ENCODE measurements around the gene SNX30.
A peak's percentile ranks its signal among the peaks of the same experiment; 100 is the strongest.

SNX30 gene

DNA sequence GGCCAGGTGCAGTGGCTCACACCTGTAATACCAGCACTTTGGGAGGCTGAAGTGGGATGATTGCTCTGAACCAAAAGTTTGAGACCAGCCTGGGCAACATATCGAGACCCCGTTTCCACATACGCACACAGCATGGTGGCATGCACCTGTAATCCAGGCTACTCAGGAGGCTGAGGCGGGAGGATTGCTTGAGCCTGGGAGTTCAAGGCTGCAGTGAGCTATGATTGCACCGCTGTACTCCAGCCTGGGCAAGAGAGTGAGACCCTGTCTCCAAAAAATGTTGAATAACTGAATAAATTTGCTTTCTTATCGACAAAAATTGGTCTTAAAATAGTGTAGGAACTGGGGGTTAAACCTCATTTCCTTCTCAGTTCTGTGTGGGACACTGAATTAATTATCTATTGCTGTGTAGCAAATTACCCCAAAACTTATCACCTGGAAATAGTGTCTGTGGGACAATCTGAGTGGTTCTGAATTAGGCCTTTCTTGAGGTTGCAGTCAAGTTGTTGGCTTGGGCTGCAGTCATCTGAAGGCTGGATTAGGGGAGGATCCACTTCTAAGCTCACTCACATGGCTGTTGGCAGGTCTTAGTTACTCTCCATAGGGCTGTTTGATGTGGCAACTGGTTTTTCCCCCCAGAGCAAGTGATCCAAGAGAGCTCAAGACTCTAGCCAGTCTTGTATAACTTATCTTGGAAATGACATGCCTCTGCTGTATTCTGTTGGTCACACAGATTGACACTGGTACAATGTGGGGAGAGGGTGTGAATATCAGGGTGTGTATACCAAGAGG is 2.0 kb downstream of the SNX30 start:
- DNase-seq = no peak

DNA sequence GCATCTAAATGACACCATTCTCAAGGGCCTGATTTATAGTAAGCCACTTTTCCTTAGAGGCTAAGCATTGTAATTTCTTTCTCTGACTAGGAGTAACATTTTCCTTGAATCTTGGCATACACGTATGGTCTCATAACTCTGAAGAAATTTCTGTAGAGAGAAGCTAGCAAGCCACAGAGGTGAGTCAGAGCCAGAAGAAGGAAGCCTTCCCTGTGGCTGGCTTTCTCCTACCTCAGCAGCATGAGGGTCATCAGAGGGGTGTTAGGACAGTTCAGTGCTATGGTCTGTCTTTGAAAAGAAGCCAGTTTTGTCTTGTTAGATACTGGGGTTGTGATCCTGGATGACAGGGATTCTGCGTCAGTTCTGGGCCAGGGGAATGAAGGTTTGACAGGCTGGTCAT is 3.2 kb downstream of the SNX30 start:
- no peak for DNase-seq

DNA sequence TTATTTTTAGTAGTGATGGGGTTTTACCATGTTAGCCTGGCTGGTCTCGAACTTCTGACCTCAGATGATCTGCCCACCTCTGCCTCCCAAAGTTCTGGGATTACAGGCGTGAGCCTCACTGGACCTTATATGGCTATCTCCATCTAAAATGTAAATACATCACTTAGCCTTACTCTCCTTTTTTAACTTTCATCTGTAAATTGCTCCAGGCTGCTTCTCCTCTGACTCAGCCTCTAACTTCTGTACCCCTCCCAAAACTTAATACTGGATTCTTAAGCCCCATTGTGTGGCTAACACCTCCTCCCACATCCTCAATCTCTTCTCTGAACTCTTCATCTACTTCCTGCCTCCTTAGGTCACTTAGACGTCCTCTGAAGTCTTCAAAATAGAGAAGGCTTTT is 4.0 kb downstream of the SNX30 start:
- no peak for DNase-seq

DNA sequence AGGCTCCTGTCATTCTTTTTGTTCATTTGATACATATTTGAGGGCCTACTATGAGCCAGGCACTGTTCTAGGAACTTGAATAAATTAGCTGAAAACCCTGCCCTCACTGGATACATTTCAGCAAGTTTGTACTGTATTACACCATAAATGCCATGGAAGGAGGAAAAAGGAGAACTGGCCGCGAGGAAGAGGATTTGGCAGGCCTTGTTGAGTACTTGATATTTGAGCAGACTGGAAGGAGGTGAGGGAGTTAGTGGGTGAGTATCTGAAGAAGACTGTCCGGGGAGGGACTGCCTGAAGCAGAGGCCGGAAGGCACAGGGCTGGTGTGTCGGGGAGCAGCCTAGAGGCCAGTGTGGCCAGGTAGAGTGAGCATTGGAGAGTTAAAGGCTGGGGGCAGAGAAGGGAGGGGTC is 4.5 kb downstream of the SNX30 start:
- DNase-seq = no peak

DNA sequence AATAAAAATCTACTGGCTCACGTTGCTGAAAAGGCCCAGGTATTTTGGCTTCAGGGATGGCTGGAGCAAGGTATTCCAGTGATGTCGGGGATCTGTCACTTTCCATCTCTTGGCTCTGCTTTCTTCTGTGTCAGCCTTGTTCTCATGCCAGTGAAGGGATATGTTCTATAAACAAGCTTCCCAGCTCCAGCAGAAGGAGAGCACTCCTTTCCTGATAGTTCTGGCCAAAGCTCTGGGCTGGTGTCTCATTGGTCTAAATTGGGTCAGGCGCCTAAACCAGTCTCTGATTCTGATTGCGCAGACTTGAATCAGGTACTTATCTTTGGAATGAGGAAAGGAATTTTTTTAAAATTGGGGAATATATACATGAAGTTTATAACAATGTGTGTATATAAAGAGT is 5.1 kb downstream of the SNX30 start:
- DNase-seq = no peak

DNA sequence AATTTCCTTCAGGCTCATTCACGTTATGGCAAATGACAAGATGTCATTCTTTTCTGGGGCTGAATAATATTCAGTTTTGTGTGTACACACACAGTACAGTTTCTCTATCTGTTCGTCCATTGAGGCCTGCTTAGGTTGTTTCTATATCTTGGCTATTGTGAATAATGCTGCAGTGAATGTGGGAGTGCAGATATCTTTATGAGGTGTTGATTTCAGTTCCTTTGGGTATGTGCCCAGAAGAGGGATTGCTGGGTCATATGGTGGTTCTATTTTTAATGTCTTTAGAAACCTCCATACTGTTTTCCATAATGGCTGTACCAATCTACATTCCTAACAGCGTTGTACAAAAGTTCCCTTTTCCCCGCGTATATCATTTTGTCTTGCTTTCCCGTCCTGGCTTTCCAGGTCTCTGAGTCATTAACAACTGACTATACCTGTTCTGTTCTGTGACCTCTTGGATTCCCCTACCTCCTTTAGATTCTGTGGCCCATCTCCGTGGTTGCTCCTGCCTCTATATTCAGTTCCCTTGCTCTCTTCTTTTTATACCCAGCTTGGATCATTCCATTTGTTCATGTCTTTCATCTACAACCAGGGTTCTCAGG is 6.8 kb downstream of the SNX30 start:
- DNase-seq = no peak

DNA sequence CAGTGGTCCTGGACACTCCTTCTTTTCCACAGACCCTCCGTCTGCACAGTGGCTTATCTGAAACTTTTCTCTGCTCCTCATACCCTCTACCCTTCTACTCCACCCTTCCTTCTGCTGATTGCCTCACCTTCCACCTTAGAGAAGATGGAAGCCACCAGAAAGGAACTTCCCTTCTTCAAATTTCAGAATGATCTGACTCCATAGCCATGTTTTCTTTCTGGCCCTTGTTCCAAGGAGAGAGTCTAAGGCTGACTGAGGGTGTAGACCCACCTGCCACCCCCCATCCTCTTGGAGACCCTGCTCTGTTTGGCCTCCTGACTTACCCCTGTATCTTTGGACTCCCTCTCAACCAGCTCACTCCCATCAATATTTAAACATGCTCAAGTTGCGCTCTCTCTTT is 7.4 kb downstream of the SNX30 start:
- no peak for DNase-seq

DNA sequence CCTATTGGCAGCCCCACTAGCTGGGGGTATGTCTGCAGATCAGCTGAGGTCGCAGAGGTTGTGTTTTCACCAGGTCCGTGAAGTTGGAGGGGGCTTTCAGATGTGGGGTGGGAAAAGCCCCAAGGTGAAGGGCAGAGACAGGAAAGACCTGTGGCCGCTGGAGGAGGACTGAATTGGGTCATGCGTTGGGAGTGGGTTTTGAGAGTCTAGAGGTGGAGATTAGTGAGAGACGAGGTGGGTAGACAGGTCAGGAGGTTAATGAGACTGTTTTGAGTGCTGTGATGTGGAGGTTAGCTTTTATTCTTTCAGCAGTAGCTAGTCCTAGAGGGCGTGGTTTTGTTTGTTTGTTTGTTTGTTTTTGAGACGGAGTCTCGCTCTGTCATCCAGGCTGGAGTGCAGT is 10.3 kb downstream of the SNX30 start:
- DNase-seq = no peak

DNA sequence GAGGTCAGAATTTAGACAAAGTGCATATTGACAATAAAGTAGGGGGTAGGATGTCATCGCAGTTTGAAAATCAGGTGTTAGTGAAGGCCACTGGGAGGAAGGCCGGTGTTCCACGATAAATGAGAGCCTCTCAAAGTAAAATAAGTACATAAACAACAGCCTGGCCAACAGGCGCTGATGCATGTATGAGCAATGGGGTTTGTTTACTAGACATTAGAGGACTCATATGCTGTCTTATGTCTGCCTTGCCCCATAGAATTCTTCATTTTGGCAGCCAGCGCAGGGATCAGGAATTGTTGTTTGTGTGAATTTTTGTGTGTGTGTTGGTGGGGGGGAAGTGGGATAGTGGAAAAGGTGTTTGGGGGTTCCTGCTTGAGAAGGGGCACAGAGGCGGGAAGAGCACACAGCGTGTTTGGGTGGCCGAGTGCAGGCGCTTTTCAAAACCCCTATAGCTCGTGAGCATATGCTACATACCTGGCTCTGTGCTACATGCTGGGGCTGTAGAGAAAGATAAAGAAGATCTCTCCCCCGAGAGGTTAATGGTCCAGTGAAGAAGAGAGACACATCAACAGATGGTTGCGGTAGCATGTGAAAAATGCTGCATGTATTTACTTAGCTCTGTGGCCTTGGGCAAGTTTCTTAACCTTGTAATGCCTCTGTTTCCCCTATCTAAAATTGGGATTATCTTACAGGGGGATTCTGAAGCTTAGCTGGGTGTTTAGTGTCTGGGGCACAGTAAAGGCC is 11.5 kb downstream of the SNX30 start:
- peak; percentile 41 for DNase-seq

DNA sequence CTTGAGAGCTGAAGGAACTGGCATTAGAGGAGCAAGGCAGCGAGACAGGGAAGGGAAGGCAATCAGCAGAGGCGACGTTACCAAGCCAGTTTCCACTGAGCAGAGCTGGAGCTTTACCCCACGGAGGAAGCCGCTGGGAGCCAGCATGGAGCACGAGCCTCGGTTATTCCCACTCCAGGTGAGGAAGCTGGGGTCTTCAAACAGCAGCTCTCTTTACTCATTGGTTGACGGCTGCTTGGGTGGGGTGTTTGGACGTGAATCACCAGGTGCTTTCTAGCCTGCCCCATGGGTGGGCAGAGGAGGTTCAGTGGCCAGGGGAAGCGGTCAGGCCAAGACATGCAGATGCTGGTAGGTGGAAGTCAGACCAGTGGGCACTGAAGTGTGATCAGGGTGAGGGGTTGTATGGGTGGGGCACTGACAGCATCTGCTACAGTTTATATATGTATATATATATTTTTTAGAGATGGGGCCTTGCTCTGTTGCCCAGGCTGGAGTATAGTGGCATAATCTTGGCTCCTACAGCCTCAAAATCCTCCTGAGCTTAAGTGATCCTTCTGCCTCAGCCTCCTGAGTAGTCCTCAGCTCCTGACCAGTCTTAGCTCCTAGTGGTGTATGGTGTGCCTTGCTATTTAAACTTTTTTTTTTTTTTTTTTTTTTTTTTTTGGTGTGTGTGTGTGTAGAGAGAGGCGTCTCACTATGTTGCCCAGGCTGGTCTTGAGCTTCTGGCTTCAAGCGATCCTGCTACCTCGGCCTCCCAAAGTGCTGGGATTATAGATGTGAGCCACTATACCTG is 12.4 kb downstream of the SNX30 start:
- DNase-seq = no peak

DNA sequence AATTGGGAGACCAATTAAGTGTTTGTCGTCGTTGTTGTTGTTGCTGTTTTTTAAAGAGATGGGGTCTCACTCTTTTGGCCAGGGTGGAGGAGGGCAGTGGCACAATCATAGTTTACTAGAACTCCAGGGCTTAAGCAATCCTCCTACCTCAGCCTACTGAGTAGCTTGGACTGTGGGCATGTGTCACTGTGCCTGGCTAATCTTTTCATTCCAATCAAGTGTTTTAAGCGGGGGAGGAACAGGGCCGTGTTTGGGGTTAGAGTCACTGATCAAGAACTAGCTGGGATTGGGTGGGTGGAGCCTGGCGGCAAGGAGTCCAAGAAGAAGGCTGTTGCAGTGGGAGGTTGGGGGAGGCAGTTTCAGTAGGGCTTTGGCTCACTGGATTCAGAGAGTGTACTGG is 13.8 kb downstream of the SNX30 start:
- peak; percentile 56 for DNase-seq

DNA sequence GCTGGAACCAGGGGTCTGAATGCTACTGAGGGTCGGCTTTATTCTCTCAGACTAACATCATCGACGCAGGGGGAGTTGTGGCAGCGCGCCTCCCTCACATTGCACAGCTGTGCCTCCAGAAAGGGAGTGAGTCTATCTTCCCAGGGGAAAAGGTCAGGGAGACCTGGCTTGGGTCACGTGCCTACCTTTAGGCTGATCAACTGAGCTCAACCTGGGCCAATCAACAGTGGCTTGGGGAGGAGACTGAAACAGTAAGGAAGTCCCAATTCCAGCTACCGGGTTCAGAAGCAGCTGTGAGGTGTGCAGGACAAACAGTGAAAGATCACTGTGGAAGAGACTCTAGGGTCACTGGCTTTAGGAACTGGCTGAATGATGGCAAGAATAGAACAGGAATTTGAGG is 14.3 kb downstream of the SNX30 start:
- DNase-seq = peak; percentile 94

DNA sequence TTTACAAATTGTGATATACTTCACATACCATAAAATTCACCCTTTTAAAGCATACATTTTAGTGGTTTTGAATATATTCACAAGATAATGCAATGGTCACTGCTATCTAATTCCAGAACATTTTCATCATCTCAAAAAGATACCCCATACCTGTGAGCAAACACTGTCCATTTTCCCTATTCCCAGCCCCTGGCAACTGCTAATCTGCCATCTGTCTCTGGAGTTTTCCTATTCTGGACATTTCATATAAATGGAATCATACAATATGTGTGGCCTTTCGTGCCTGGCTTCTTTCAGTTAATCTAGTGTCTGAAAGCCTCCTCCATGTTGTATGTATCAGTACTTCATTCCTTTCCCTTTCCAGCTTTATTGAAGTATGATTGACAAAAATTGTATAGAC is 14.7 kb downstream of the SNX30 start:
- peak; percentile 49 for DNase-seq

DNA sequence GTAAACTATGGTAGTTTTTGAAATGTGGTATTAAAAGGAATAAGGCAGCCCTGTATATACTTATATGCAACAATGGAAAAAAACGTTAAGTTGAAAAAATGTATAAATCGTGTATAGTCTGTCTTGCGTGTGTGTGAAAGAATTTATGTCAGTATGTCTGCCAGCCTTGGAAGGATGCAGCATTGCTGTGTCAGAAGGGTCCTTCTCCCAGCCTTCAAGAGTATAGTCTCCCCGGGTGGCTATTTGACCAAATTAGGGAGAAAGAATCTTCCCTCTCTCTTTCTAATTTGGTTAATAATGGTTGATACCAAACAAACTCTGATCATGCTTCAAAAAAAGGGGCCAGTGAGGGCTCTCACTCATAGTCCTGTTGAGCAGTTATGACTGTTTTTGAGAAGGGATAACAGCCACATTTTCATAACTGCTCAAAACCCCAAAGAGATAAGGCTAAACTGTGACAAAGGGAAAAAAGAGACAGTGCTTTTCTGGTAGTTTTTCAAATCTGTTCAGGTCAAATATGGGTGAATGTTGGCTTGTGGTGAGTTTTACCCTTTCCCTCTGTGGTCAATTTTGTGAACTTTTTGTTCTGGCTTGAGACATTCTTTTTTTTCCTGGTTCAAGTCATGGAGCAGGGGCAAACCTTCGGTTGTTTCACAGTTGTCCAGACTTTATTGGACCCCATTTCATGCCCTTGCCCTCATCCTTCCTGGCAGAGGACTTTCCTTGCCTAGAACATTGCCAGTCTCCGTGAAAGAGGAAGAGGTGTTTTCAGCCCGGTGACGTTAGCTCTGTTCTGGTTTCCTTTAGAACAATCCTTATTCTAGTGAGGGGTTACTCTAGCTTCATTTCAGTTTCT is 21.0 kb downstream of the SNX30 start:
- DNase-seq = no peak

DNA sequence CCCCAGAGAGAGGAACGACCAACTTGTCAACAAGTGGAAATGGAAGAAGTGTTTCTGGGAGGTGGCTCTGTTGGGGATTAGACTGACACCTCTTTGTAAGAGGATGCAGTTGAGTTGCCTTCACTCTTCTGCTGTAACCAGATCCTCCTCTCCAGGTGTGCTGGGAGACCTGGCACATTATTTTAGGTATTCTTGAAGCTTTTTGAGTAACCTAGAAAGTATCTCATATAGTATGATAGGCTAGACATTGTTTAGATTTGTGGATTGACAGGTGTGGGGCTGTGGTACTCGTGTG is 21.6 kb downstream of the SNX30 start:
- no peak for DNase-seq

DNA sequence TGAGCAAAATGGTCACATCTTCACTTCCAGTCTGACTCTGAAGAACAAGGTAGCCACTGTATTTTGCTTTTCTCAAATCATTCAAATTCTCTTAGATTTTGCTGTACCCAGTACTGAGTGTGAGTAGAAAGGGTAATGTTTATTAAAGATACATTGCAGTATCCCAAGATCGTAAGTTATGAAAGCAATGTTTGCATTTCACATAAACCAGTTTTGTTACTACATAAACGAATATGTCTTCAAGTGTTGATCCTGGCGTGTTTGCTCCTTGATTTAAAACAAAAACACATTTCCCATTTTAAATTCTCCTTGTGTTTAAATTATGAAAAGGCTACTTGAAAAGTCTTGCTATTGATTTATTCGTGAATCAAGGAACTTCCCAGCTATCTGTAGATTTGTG is 22.0 kb downstream of the SNX30 start:
- no peak for DNase-seq

DNA sequence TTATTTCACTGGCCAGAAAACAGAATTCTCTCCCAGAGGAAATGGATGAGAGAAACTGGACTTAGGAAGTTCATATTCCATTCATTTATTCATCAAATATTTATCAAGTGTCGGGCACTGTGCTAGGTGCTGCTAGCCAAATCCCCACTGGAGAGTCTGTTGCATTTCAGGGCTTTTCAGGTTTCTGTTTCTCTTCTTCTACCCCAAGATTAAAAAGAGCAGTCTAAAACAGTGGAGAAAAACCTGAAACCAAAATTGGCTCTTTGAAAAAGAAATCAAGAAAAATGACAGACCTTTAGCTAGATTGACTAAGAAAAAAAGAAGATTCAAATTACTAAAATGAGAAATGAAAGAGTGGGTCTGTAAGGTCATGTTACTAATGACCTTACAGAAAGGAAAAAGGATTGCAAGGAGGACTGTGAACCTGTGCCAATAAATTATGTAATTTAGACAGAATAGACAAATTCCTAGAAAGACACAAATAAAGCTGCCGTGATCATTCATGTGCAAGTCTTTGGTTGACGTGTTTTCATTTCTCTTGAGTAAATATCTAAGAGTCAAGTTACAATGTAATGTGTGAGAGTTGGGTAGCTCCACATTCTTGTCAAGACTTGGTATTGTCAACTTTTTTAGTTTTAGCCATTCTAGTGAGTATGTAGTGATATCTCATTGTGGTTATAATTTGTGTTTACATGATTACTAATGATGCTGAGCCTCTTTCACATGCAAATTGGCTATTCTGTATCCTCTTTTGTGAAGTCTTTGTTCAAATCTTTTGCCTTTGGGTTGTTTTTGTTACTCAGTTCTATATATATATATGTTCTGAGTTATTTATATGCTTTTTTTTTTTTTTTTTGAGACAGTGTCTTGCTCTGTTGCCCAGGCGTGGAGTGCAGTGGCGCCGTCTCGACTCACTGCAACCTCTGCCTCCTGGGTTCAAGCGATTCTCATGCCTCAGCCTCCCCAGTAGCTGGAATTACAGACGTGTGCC is 23.7 kb downstream of the SNX30 start:
- no peak for DNase-seq

DNA sequence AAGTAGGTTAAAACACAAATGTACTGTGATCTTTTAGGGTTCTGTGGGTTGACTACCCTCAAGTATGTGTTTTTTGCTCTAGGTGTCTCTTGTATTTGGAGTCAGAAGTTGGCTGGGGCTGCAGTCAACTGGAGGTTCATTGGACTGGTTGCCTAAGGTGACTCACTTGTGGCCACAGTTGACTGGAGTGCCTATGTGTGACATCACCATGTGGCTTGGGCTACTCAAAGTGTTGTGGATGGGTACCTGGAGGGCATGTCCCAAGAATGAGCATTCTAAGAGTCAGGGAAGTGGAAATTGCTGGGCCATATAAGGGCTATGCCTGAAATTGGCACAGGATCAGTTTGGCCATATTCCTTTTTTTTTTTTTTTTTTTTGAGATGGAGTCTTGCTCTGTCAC is 27.4 kb downstream of the SNX30 start:
- DNase-seq = no peak

DNA sequence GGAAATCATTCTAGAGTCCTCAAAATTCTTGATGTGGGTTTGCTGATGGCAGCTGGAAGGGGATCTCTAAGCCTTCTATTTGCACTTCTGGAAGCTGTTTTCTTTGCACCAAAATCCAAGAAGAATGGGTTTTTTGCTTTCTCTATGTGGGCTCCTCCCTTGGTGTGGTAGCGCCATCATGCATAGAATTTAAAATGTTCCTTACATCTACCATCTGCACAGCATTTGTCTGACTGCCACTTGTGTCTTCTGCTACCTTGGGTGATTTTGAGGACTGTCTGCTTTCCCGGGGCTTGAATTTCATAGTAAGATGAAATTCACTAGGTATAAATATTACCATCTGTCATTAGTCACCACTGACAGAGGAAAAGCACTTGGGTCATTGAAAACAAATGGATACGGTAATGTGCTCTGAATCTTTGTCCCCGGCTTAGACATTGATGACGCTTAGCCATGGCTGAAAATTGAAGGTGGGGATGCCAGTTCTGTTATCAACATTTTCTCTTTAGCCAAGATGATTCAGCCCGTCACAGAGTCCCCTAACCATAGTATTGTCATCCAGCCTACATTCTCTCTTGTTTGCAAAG is 30.0 kb downstream of the SNX30 start:
- DNase-seq = peak; percentile 63

DNA sequence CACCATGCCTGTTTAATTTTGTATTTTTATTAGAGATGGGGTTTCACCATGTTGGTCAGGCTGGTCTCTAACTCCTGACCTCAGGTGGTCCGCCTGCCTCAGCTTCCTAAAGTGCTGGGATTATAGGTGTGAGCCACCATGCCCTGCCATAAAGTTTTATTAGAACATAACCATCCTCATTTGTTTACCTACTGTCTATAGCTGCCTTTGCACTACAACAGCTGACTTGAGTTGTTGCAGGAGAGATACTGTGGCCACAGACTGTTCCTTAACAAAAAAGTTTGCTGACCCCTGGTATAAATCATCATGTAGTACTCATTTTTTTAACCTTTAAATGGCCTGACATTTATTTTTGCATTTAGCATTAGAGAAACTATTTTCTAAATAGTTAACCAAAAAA is 31.7 kb downstream of the SNX30 start:
- DNase-seq = no peak

DNA sequence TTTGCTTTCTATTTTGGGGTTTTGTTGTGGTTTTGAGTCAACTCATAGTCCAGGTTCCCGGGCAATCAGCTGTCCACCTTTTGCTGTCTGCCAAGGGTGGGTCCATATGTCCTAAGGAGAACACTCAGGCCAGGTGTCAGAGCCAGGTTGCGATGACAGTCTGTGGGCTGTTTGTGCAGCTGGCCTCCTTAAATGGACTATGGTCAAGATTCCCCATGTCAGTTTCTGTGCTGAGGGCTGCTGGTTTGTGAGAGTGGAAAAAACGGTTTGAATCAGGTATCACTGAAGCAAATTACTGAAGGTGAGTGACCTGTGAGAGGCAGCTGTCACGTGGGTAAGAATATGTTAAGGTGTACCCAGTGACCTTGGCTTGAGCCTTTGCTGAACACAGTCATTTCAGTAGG is 33.0 kb downstream of the SNX30 start:
- peak; percentile 80 for DNase-seq
